ENCODE data around the gene GMCL1.
A peak's percentile ranks its signal among the peaks of the same experiment; 100 is the strongest.
"Not testable (repeated sequence)": the region's sequence is repeated elsewhere in the genome, so short reads cannot be mapped to it uniquely, and the experiment has no call there.

GMCL1 gene

GRCh38 chr2:69848186-69848790 is 18.8 kb downstream of the GMCL1 start:
- DNase-seq = no peak

- DNase-seq = no peak
These were observed 28.8 kb downstream of the GMCL1 start for GRCh38 chr2:69858261-69858660.

- DNase-seq = no peak
These were observed 33.8 kb downstream of the GMCL1 start for GRCh38 chr2:69863298-69863697.

GRCh38 chr2:69888451-69888850 is 59.0 kb downstream of the GMCL1 start:
- DNase-seq = no peak

- no peak for DNase-seq
These were observed 59.8 kb downstream of the GMCL1 start for GRCh38 chr2:69889302-69889701.

GRCh38 chr2:69890881-69891280 is 61.4 kb downstream of the GMCL1 start:
- no peak for DNase-seq

- DNase-seq = not testable (repeated sequence)
These were observed 63.5 kb downstream of the GMCL1 start for GRCh38 chr2:69892838-69893424.

GRCh38 chr2:69893684-69894551 is 64.5 kb downstream of the GMCL1 start, which contains the start of gene SNRNP27:
Gene SNRNP27 (plus strand): TSS chr2:69893956. CDS start chr2:69893985, 29 bp downstream.
- DNase-seq = peak; percentile 57

GRCh38 chr2:69894737-69895136 is 65.3 kb downstream of the GMCL1 start:
- DNase-seq = not testable (repeated sequence)

GRCh38 chr2:69902213-69902922 is 72.9 kb downstream of the GMCL1 start:
- no peak for DNase-seq

GRCh38 chr2:69907216-69907615 is 77.8 kb downstream of the GMCL1 start:
- no peak for DNase-seq

- DNase-seq = peak; percentile 6
These were observed 82.6 kb downstream of the GMCL1 start for GRCh38 chr2:69911985-69912563.

- peak; percentile 99 for DNase-seq
These were observed 84.9 kb downstream of the GMCL1 start for GRCh38 chr2:69914164-69914949.

- no peak for DNase-seq
These were observed 85.8 kb downstream of the GMCL1 start, which contains the start of gene MXD1 for GRCh38 chr2:69914950-69915945. Gene MXD1 (plus strand): TSS chr2:69915109. CDS start chr2:69915331, 222 bp downstream.

- DNase-seq = no peak
These were observed 86.6 kb downstream of the GMCL1 start for GRCh38 chr2:69916106-69916505.

GRCh38 chr2:69917852-69918251 is 88.4 kb downstream of the GMCL1 start:
- no peak for DNase-seq

GRCh38 chr2:69918401-69918800 is 88.9 kb downstream of the GMCL1 start:
- no peak for DNase-seq

GRCh38 chr2:69923116-69923515 is 93.7 kb downstream of the GMCL1 start:
- no peak for DNase-seq

- DNase-seq = no peak
These were observed 97.5 kb downstream of the GMCL1 start for GRCh38 chr2:69926849-69927515.
